Activated CD8-positive, alpha-beta memory T cell treated with anti-CD3 and anti-CD28 coated beads, Interleukin-2, amount 50 U/mL, for 48 hours (primary cell): ENCODE data around the gene SGPL1.

Experiments used
- DNase-seq: peaks from one replicate; pipeline ENCODE4 v3.0.0-alpha.2; 2020

Gene SGPL1

DNA sequence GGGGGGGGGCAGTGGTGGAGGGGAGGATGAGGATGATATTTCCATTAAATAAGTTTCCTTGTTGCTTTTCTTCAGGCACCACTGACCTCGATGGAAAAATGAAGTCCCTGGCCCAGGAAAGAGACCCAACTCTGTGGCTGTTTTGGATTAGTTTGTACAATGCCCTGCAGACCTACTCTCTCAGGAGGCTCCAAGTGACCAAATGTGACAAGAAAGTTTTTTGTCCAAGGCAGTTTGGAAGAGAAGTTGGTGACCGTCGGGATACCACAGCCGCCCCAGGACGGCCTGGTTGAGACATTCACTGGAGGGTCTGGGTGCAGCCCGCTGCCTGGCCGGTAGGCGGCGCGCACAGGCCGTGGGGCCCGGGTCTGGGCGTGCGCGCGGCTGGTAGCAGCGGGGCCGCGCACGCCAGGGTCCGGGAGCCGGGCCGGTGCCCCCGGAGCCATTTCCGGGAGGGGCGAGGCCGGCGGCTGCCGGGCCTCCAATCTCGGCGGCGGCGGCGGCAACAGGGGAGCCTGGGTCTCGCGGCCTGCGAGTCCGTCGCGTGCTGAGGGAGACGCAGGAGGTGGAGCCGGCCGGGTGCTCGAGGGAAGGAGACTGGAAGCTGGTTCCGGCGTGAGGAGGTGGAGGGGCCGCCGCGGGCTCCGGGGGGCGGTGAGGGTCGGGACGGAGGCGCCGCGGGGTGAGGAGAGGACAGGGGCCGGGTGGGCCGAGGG, at the start of gene SGPL1:
Gene SGPL1, plus strand, starts transcription at position 445 of the 716 bp plus-strand sequence. CDS start 906 bp downstream, outside the sequence.
- DNase-seq = peak; percentile 96

- DNase-seq = peak; percentile 12
Measured at GRCh38 chr10:70768026-70768685, 47.6 kb upstream of the SGPL1 start.

- DNase-seq = peak; percentile 25
Measured at GRCh38 chr10:70769121-70769520, 46.6 kb upstream of the SGPL1 start.

- DNase-seq = no peak
Measured at GRCh38 chr10:70770001-70770400, 45.7 kb upstream of the SGPL1 start.

- DNase-seq = peak; percentile 36
Measured at GRCh38 chr10:70770516-70770915, 45.2 kb upstream of the SGPL1 start.

DNA sequence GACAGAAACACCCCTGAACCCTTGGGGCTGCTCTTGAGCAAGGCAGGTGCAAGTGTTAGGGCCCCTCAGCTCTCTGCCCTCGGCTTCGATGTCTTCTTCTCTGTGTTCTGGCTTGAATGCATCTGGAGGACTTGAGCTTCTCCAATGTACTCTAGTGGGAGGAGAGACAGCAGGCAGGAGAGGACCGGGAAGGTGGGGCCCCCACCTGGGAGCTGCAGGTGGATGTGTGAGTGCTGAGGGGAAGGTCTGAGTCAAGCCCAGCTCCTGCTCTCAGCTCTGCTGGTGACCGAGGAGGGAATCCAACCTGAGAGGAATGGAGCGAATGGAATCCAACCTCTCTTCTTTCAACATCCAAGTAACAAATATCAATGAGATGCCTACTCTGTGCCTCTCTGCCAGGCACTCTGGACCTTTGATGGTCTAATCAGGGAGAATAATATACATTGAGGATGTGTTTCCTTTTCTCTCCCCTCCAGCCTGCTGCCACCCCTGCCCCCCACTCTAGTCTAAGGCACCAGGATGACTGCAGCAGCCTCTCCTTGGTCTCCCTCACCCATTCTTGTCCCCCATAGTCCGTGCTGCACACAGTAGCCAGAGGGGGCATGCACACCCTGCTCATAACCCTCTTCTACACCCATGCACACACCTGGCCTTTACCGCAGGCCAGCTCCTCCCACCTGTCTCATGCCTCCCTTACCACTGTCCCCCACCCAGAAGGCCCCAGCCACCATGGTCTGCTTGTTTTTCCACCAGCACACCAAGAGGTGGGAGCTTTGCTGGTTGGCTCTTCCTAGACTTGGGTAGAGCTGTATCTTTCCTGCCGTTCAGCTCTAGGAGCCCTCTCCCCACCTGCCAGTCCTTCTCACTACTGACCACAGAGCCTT, 44.2 kb upstream of the SGPL1 start:
- peak; percentile 45 for DNase-seq

GRCh38 chr10:70772627-70773026, 43.1 kb upstream of the SGPL1 start:
- DNase-seq = peak; percentile 34

GRCh38 chr10:70773461-70773860, 42.3 kb upstream of the SGPL1 start:
- peak; percentile 18 for DNase-seq

DNA sequence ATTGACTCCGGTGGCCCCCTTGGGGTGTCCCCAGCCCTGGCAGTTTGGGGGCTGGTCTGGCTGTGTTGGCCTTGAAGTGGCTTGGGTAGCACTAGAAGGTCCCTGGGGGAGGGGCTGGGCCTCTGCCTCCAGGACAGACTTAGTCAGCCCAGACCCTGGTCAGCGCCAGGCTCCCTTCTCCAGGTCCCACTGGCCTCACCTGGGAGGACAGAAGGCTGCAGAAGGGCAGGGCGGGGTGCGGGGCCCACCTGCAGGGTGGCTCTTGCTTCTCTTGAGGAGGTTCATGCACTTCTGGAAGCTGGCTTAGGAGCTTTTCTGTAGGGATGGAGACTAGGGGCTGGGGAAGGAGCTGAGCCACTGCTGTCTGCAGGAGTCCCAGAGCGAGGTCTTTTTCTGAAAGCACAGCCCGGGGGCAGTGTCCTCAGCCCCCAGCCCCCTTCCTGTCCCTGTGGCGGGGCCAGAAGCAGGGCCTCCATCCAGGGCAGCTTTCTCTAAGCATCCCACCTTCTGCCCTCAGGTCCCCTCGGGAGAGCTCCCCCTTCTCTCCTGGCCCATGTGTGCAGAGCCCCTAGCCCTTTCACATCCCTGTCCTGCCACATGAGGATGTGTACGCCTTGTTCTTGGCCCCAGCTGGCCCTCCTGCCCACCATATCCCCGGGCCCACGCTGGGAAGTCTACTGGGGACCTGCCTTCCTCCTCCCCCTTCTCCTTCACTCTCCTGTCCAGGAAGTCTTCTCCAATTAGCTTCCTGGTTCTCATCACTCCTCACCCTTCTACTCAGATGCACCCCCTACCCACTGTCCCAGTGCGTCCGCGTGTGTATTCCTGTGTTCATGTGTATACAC, 41.6 kb upstream of the SGPL1 start:
- peak; percentile 32 for DNase-seq

GRCh38 chr10:70774810-70775678, 40.7 kb upstream of the SGPL1 start:
- DNase-seq = no peak

DNA sequence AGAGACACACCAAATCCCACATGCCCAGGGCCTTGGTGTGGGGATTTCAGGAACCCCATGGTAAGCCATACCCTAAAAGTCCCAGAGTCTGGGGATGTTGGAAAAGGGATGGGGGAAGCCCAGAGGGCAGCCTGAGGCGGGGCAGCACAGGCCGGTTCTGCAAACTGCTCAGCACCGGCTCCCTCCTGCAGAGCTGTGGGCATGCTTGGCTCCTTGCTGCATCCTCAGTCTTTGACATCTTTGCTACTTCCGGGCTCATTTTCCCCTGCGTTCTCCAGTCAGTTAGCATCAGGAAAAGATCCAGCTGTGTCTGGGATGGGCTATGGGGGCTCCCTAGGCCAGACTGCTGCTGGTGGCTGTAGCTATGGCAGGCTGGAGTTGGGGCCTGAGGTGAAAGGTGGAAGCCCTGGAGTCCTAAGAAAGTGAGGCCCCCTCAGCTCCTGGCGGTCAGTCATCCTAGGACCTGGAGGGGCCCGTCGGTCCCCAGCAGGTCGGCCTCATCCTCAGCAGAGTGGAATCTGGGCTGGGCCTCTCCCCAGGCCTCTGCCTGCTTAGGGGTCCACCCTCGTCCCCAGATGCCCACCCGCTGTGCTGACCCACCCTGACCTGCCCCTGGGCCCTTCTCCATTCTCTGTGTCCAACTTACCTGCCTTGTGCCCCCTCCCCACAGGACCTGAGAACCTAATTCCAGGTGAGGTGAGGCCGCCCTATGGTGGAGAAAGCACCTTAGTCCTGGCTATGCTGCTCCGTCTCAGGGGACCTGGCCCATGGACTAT, 39.9 kb upstream of the SGPL1 start:
- no peak for DNase-seq

- no peak for DNase-seq
Measured at GRCh38 chr10:70776455-70777005, 39.2 kb upstream of the SGPL1 start.

DNA sequence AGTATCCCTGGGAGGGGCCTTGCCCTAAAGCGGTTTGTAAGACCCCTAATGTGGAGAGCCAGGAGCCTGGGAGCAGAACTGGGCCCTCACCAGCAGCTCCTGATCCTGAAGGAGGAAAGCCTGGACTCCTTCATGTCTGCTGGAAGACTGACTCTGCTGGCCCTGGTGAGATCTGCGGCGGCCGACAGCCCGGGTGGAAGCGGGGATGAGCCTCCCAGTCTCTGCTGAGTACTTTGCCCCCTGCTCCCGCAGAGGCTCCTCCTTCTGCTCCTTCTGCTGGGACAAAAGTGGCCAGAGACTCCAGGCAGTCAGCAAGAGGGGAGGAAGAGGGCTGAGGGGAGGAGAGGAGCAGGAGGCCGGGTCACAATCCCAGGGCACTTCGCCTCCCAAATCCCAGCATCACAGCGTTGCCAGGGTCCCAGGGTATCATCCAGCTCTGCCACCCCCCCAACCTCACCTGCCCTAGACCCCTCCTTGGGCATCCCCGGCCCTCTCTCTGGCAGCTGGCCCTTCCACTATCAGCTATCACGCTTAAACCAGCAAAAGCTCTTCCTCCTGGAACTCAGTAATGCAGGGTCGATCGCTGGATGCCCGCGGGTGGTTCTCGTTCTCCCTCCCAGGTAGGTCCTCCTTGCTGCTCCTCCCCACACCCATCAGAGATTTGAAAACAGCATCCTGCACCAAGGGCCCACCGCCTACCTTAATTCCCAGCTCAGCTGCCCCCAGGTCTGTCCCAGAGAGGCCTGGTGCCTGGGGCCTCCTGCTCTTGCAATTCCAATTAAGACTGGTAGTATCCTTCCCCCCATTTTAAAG, 38.5 kb upstream of the SGPL1 start:
- DNase-seq = no peak

DNA sequence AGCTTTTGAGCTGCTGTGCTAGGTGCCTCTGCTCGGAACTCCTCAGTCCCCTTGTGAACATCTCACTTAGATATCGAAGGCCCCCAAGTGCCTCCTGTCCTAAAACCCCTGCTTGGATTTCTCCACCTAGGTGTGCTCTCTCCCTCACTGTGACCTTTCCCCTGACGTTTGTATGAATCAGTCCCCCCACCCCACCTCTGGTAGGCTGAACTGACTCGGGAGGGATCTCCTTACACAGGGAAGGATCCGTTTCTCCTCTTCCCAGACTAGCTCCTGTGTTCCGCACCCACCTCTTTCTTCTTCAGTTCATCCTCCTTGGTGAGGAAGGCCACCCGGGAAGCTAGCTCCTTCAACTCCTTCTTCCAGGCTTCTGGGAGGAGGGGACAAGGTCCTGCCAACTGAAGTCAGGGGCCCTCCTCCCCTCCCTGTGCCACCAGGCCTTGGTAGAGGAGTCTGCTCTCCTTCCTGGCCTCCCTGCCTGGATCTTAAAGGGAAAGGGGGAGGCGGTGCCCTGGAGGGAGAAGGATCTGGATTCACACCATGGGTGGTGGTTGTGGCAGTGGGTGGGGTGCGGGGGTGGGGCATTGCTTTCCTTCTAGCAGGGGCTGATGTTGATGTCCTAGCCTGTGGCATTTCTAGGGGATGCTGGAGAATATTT, 37.4 kb upstream of the SGPL1 start:
- no peak for DNase-seq

DNA sequence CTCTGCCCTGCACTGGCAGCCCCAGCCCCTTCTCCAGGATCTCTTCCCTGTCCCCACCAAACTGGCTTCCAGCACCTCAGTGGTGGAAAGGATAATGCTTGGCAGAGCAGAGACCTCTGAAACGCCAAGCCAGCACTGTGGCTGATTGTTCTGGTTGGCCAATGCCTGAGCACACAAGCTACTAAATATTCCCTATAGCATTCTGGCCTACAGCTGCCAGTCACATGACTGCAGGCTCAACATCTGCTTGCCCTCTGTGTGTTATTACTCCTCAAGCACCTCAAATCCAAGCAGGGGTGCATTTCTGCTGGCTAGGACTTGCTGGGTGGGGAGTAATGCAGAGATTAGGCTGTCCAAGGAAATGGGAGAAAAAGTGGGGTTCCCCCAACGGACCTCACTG, 36.7 kb upstream of the SGPL1 start:
- no peak for DNase-seq

GRCh38 chr10:70779511-70780369, 36.0 kb upstream of the SGPL1 start:
- DNase-seq = no peak

DNA sequence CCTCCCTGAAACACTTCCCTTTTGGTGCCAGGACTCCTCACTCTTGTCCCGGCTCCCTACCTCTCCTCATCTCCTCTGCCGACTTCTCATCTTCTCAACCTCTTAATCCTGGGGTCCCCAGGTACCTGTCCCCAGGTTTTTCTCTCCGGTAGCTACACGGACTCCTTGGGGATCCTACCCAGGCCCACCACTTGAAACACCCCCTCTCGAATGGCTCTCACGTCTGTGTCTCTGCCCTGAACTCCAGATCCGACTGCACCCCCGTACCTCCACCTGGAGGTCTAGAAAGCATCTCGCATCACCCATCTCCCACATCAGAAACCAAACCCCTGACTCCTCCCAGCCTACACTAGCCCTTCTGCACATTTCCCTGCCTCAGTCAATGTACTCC, 35.4 kb upstream of the SGPL1 start:
- no peak for DNase-seq

DNA sequence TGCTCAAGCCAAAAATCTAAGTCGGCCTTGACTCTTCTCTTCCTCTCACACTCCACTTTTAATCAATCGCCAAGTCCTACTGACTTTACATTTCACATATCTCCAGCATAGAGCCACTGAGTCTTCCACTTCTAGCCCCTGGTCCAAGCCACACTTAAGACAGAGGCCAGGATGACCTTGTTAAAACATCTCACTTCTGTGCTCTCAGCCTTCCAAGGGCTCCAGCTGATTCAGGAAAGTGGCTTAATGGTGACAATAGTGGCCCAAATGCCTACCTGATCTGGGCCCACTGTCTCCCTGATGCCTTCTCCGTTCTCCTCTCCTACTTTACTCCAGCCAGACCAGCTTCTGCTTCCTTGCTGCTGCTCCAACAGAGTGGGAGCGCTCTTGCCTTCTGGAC, 35.0 kb upstream of the SGPL1 start:
- no peak for DNase-seq
